Measurements from ENCODE around the gene SYNJ2. TPM values are rescaled to one million over a fixed set of nuclear protein-coding genes. Genes with fewer than 3 reads are reported as not detected.

The SYNJ2 gene
- polyA plus RNA-seq, 1 experiment: 40.8 TPM

GRCh38 chr6:158087224-158087867 is 105.7 kb downstream of the SYNJ2 start:
- no peak for DNase-seq (ENCODE audit: low read depth, low spot score)
- CTCF ChIA-PET: interaction anchor here (3.4 kb wide), 1 partner anchor 15 kb away, joined by 23 read pairs; no protein-coding TSS in a partner anchor
- no peaks in the 10 kb centered on the region for H3K9me3 ChIP-seq (ENCODE audit: control insufficient read depth, insufficient read depth, low read length)
- POLR2A ChIA-PET: interaction anchor here (0.6 kb wide), 2 partner anchors 47 to 125 kb away, joined by 4 read pairs; no protein-coding TSS in a partner anchor
- H3K4me3 ChIP-seq (ENCODE audit: low read depth, low read length): no peak overlapping the region
- TF ChIP-seq, protein P1, sequence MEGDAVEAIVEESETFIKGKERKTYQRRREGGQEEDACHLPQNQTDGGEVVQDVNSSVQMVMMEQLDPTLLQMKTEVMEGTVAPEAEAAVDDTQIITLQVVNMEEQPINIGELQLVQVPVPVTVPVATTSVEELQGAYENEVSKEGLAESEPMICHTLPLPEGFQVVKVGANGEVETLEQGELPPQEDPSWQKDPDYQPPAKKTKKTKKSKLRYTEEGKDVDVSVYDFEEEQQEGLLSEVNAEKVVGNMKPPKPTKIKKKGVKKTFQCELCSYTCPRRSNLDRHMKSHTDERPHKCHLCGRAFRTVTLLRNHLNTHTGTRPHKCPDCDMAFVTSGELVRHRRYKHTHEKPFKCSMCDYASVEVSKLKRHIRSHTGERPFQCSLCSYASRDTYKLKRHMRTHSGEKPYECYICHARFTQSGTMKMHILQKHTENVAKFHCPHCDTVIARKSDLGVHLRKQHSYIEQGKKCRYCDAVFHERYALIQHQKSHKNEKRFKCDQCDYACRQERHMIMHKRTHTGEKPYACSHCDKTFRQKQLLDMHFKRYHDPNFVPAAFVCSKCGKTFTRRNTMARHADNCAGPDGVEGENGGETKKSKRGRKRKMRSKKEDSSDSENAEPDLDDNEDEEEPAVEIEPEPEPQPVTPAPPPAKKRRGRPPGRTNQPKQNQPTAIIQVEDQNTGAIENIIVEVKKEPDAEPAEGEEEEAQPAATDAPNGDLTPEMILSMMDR (IDR thresholded peaks at IDR 0.05; ENCODE audit: low read depth, low read length): no peak
- peak overlapping the region; percentile 11 for H3K27ac ChIP-seq (ENCODE audit: low read depth, low read length)
- no peaks in the 10 kb centered on the region for H3K27me3 ChIP-seq (ENCODE audit: control insufficient read depth, insufficient read depth, low read length)

DNA sequence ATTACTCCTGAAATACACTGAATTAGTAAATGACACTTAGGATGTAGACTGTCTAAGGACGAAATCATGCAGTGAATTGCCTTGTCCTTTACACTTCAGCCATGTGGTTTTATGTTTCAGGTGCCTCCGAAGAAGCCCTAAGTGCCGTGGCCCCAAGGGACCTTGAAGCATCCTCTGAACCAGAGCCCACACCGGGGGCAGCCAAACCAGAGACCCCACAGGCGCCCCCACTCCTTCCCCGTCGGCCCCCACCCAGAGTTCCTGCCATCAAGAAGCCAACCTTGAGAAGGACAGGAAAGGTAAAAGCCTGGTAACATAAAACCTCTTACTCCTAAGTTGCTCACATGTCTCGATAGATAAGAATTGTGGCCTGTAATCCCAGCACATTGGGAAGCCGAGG is 111.1 kb downstream of the SYNJ2 start:
- H3K27me3 ChIP-seq (ENCODE audit: control insufficient read depth, insufficient read depth, low read length): no peaks in the 10 kb centered on the region
- TF ChIP-seq, protein P1 (IDR thresholded peaks at IDR 0.05; ENCODE audit: low read depth, low read length): no peak

GRCh38 chr6:158095031-158095430 is 113.4 kb downstream of the SYNJ2 start:
- DNase-seq (ENCODE audit: low read depth, low spot score): no peak
- no peaks in the 10 kb centered on the region for H3K9me3 ChIP-seq (ENCODE audit: control insufficient read depth, insufficient read depth, low read length)
- POLR2A ChIA-PET: no interaction called here
- no peaks in the 10 kb centered on the region for H3K27me3 ChIP-seq (ENCODE audit: control insufficient read depth, insufficient read depth, low read length)
- no peak overlapping the region for H3K4me3 ChIP-seq (ENCODE audit: low read depth, low read length)
- no peak overlapping the region for H3K27ac ChIP-seq (ENCODE audit: low read depth, low read length)
- CTCF ChIA-PET: interaction anchor here (0.7 kb wide), 1 partner anchor 22 kb away, joined by 3 read pairs; no protein-coding TSS in a partner anchor
- TF ChIP-seq, protein P1 (IDR thresholded peaks at IDR 0.05; ENCODE audit: low read depth, low read length): no peak

More for the DNA sequence above, 111.1 kb downstream of the SYNJ2 start:
- ChIA-PET POLR2A (no interaction called here), CTCF (no interaction called here)
- Histone ChIP-seq H3K4me3 (ENCODE audit: low read depth, low read length) (no peak overlapping the region), H3K9me3 (ENCODE audit: control insufficient read depth, insufficient read depth, low read length) (no peaks in the 10 kb centered on the region), H3K27ac (ENCODE audit: low read depth, low read length) (no peak overlapping the region)
- no peak for DNase-seq (ENCODE audit: low read depth, low spot score)

DNA sequence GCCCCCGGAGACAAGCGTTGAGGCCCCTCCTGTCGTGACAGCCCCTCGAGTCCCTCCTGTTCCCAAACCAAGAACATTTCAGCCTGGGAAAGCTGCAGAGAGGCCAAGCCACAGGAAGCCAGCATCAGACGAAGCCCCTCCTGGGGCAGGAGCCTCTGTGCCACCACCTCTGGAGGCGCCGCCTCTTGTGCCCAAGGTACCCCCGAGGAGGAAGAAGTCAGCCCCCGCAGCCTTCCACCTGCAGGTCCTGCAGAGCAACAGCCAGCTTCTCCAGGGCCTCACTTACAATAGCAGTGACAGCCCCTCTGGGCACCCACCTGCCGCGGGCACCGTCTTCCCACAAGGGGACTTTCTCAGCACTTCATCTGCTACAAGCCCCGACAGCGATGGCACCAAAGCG is 114.0 kb downstream of the SYNJ2 start:
- H3K27me3 ChIP-seq (ENCODE audit: control insufficient read depth, insufficient read depth, low read length): no peaks in the 10 kb centered on the region
- TF ChIP-seq, protein P1 (IDR thresholded peaks at IDR 0.05; ENCODE audit: low read depth, low read length): no peak
- no peak overlapping the region for H3K27ac ChIP-seq (ENCODE audit: low read depth, low read length)
- CTCF ChIA-PET: no interaction called here
- no peak overlapping the region for H3K4me3 ChIP-seq (ENCODE audit: low read depth, low read length)
- no peaks in the 10 kb centered on the region for H3K9me3 ChIP-seq (ENCODE audit: control insufficient read depth, insufficient read depth, low read length)
- POLR2A ChIA-PET: no interaction called here
- DNase-seq (ENCODE audit: low read depth, low spot score): no peak

GRCh38 chr6:158103228-158103627 is 121.6 kb downstream of the SYNJ2 start:
- no peaks in the 10 kb centered on the region for H3K9me3 ChIP-seq (ENCODE audit: control insufficient read depth, insufficient read depth, low read length)
- TF ChIP-seq, protein P1 (IDR thresholded peaks at IDR 0.05; ENCODE audit: low read depth, low read length): no peak
- no peaks in the 10 kb centered on the region for H3K27me3 ChIP-seq (ENCODE audit: control insufficient read depth, insufficient read depth, low read length)
- H3K27ac ChIP-seq (ENCODE audit: low read depth, low read length): no peak overlapping the region
- no peak for DNase-seq (ENCODE audit: low read depth, low spot score)
- CTCF ChIA-PET: interaction anchor here (0.7 kb wide), 1 partner anchor 441 kb away, joined by 3 read pairs; no protein-coding TSS in a partner anchor
- POLR2A ChIA-PET: no interaction called here
- H3K4me3 ChIP-seq (ENCODE audit: low read depth, low read length): no peak overlapping the region

Data from AG04450 (cell line).